ENCODE data around the gene UXS1. TPM values are rescaled to one million over a fixed set of nuclear protein-coding genes. Genes with fewer than 3 reads are reported as not detected.

UXS1 gene
- total RNA-seq, 1 experiment from 2014 or later: 20.9 TPM

GRCh38 chr2:106180602-106181001, 13.5 kb downstream of the UXS1 start:
- Histone ChIP-seq H3K36me3 (replicated peaks; ENCODE audit: control insufficient read depth, insufficient read depth, low read length) (no peaks in the 10 kb centered on the region), H3K27me3 (ENCODE audit: control insufficient read depth, insufficient read depth, low read length) (no peaks in the 10 kb centered on the region), H3K4me3 (ENCODE audit: insufficient read depth, low read depth, low read length) (no peak overlapping the region)
- no peak for DNase-seq

- H3K36me3 ChIP-seq (replicated peaks; ENCODE audit: control insufficient read depth, insufficient read depth, low read length): no peaks in the 10 kb centered on the region
- no peak for DNase-seq
- H3K27me3 ChIP-seq (ENCODE audit: control insufficient read depth, insufficient read depth, low read length): no peaks in the 10 kb centered on the region
- H3K4me3 ChIP-seq (ENCODE audit: insufficient read depth, low read depth, low read length): no peak overlapping the region
These were observed 15.4 kb downstream of the UXS1 start for GRCh38 chr2:106178716-106179115.

- Histone ChIP-seq H3K4me3 (ENCODE audit: insufficient read depth, low read depth, low read length) (no peak overlapping the region), H3K36me3 (replicated peaks; ENCODE audit: control insufficient read depth, insufficient read depth, low read length) (no peaks in the 10 kb centered on the region), H3K27me3 (ENCODE audit: control insufficient read depth, insufficient read depth, low read length) (no peaks in the 10 kb centered on the region)
- DNase-seq: no peak
These were observed 16.5 kb downstream of the UXS1 start for GRCh38 chr2:106177581-106177980.

- no peak for DNase-seq
- no peaks in the 10 kb centered on the region for H3K27me3 ChIP-seq (ENCODE audit: control insufficient read depth, insufficient read depth, low read length)
- no peaks in the 10 kb centered on the region for H3K36me3 ChIP-seq (replicated peaks; ENCODE audit: control insufficient read depth, insufficient read depth, low read length)
- no peak overlapping the region for H3K4me3 ChIP-seq (ENCODE audit: insufficient read depth, low read depth, low read length)
These were observed 17.5 kb downstream of the UXS1 start for GRCh38 chr2:106176446-106177099.

GRCh38 chr2:106175086-106175850, 18.8 kb downstream of the UXS1 start:
- no peak for DNase-seq
- H3K4me3 ChIP-seq (ENCODE audit: insufficient read depth, low read depth, low read length): no peak overlapping the region
- H3K36me3 ChIP-seq (replicated peaks; ENCODE audit: control insufficient read depth, insufficient read depth, low read length): no peaks in the 10 kb centered on the region
- H3K27me3 ChIP-seq (ENCODE audit: control insufficient read depth, insufficient read depth, low read length): no peaks in the 10 kb centered on the region

GRCh38 chr2:106174056-106174455, 20.0 kb downstream of the UXS1 start:
- no peak for DNase-seq
- no peak overlapping the region for H3K4me3 ChIP-seq (ENCODE audit: insufficient read depth, low read depth, low read length)
- H3K27me3 ChIP-seq (ENCODE audit: control insufficient read depth, insufficient read depth, low read length): no peaks in the 10 kb centered on the region
- H3K36me3 ChIP-seq (replicated peaks; ENCODE audit: control insufficient read depth, insufficient read depth, low read length): no peaks in the 10 kb centered on the region

- DNase-seq: no peak
- H3K4me3 ChIP-seq (ENCODE audit: insufficient read depth, low read depth, low read length): no peak overlapping the region
- H3K27me3 ChIP-seq (ENCODE audit: control insufficient read depth, insufficient read depth, low read length): no peaks in the 10 kb centered on the region
- H3K36me3 ChIP-seq (replicated peaks; ENCODE audit: control insufficient read depth, insufficient read depth, low read length): no peaks in the 10 kb centered on the region
These were observed 21.5 kb downstream of the UXS1 start for GRCh38 chr2:106172649-106173048.

GRCh38 chr2:106168657-106169056, 25.4 kb downstream of the UXS1 start:
- H3K4me3 ChIP-seq (ENCODE audit: insufficient read depth, low read depth, low read length): no peak overlapping the region

GRCh38 chr2:106167067-106167466, 27.0 kb downstream of the UXS1 start:
- DNase-seq: no peak
- no peaks in the 10 kb centered on the region for H3K27me3 ChIP-seq (ENCODE audit: control insufficient read depth, insufficient read depth, low read length)
- no peak overlapping the region for H3K4me3 ChIP-seq (ENCODE audit: insufficient read depth, low read depth, low read length)
- H3K36me3 ChIP-seq (replicated peaks; ENCODE audit: control insufficient read depth, insufficient read depth, low read length): no peaks in the 10 kb centered on the region

More at GRCh38 chr2:106168657-106169056, 25.4 kb downstream of the UXS1 start:
- no peaks in the 10 kb centered on the region for H3K27me3 ChIP-seq (ENCODE audit: control insufficient read depth, insufficient read depth, low read length)
- DNase-seq: no peak
- H3K36me3 ChIP-seq (replicated peaks; ENCODE audit: control insufficient read depth, insufficient read depth, low read length): no peaks in the 10 kb centered on the region

GRCh38 chr2:106165561-106165960, 28.5 kb downstream of the UXS1 start:
- no peaks in the 10 kb centered on the region; the same call in 1 of the 2 replicates for H3K36me3 ChIP-seq (replicated peaks; ENCODE audit: control insufficient read depth, insufficient read depth, low read length)
- peak; percentile 61 for DNase-seq
- H3K27me3 ChIP-seq (ENCODE audit: control insufficient read depth, insufficient read depth, low read length): no peaks in the 10 kb centered on the region
- H3K4me3 ChIP-seq (ENCODE audit: insufficient read depth, low read depth, low read length): no peak overlapping the region

- peak; percentile 70 for DNase-seq
- H3K4me3 ChIP-seq (ENCODE audit: insufficient read depth, low read depth, low read length): no peak overlapping the region
These were observed 29.1 kb downstream of the UXS1 start for GRCh38 chr2:106165029-106165428.

GRCh38 chr2:106163948-106164545, 30.1 kb downstream of the UXS1 start:
- Histone ChIP-seq H3K27me3 (ENCODE audit: control insufficient read depth, insufficient read depth, low read length) (no peaks in the 10 kb centered on the region), H3K36me3 (replicated peaks; ENCODE audit: control insufficient read depth, insufficient read depth, low read length) (peaks cover 1% of the 10 kb centered on the region; the same call in 1 of the 2 replicates), H3K4me3 (ENCODE audit: insufficient read depth, low read depth, low read length) (no peak overlapping the region)
- no peak for DNase-seq

More at GRCh38 chr2:106165029-106165428, 29.1 kb downstream of the UXS1 start:
- Histone ChIP-seq H3K27me3 (ENCODE audit: control insufficient read depth, insufficient read depth, low read length) (no peaks in the 10 kb centered on the region), H3K36me3 (replicated peaks; ENCODE audit: control insufficient read depth, insufficient read depth, low read length) (no peaks in the 10 kb centered on the region; the same call in 1 of the 2 replicates)

- Histone ChIP-seq H3K27me3 (ENCODE audit: control insufficient read depth, insufficient read depth, low read length) (no peaks in the 10 kb centered on the region), H3K36me3 (replicated peaks; ENCODE audit: control insufficient read depth, insufficient read depth, low read length) (peaks cover 3% of the 10 kb centered on the region; the same call in 1 of the 2 replicates), H3K4me3 (ENCODE audit: insufficient read depth, low read depth, low read length) (no peak overlapping the region)
- no peak for DNase-seq
These were observed 31.9 kb downstream of the UXS1 start for GRCh38 chr2:106161938-106162820.

GRCh38 chr2:106161341-106161740, 32.8 kb downstream of the UXS1 start:
- DNase-seq: no peak
- Histone ChIP-seq H3K27me3 (ENCODE audit: control insufficient read depth, insufficient read depth, low read length) (no peaks in the 10 kb centered on the region), H3K36me3 (replicated peaks; ENCODE audit: control insufficient read depth, insufficient read depth, low read length) (peaks cover 3% of the 10 kb centered on the region; the same call in 1 of the 2 replicates), H3K4me3 (ENCODE audit: insufficient read depth, low read depth, low read length) (no peak overlapping the region)
